ENCODE measurements around the gene NRIP1.
"Not testable (repeated sequence)": the region's sequence is repeated elsewhere in the genome, so short reads cannot be mapped to it uniquely, and the experiment has no call there.

Gene NRIP1

DNA sequence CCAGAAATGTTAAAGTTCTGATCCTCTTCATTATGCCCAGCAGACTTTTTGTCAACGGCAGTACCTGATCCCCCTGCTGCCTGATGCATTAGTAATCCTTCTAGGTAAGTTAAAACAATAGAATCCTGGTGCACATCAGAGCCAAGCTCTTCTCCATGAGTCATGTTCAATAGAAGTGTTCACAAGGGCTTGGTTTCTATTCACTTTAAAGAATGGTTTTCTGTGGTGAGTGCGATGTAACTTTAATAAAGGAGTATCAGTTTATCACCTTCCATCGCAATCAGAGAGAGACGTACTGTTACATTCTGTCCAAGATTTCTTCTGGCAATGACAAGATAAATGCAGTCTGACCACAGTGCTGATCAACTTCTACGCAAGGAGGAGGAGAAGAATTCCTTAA lies 96.8 kb downstream of the NRIP1 start:
- DNase-seq: no peak

DNA sequence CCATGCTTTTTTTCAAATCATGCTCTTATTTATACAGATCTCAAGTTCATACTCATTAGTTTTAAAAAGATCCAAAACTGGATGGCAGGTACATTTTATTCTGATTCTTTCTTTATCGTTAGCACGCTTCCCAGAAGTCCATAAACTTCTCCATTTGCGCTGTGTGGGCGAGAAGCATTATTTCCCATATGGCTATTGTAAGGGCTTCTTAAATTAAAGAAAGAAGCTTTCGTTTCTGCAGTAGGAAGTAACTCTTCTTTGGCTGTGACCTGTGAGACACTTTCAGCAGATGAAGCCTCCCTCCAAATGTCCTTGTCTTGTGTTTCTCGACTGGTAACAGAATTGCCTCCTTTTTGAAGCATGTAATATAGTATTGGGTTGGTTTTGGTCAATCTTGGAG lies 100.2 kb downstream of the NRIP1 start:
- no peak for DNase-seq

DNA sequence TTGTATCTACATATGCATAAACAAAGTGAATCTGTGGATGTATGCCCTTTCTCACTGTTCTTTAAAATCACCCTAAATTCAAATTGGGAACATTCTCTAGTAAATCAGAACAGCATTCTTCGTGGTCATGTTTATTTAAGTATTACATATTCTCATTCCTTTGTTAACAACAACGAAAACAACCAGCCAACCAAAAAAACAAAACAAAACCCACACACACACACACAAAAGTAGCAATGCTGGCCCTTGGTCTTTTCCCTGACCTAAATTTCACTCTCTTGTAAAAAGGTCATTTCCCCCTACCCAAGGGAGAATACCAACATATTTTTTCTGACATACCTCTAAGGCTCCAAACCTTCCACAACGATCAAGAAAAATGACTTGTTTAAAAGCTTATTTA lies 102.6 kb downstream of the NRIP1 start:
- DNase-seq: no peak

DNA sequence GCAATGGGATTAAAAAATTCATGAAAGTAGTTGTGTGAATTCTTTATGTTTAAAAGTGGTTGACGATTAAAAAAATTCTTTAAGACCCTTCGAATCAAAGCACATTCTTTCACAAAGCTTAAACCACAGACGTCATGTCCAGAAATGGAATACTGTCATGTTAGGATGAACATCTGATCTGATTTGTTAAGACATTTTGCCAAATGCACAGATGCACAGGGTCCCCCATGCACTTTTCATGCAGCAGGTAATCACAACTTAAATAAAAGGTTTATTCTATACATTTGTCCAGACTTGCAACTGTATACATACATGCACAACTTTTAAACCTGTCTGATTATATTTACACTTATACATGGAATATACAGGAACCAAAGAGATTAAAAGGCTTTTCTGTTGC lies 103.3 kb downstream of the NRIP1 start:
- no peak for DNase-seq

DNA sequence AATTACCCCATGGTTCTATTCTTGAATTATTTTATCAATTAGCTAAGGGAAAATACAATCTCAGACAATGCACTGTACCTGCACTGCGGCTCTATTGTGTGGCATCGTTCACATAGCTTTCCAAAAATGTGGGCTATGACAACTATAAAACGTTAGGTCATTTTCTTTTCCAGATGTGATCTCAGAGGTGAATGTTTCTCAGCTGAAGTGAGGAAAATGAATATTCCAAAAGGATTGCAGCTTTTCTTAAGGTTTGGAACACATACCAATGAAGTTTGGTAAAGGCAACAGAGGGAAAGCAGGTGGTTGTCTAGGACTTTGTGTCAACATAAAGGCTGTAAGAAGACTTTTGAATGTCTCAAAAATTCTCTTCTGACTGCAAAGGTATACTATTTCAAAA lies 105.5 kb downstream of the NRIP1 start:
- DNase-seq: no peak

DNA sequence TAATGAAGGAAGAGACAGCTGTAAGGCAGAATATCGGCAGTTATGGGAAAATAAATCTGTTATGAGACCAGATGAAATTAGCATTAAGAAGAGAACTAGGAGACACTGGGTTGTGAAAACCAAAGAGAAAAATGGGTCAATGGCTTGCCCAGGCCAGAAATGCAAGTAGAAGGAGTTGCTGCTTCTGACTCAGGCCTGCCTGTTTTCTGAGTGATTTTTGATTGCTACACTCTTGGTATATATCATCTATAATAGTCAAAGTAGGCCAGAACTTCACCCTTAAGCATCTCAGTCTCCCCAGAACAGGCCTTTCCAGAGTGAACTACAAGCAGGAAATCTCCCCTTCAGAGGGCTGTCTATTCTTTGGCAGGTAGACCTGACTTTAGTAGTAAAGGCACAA lies 107.0 kb downstream of the NRIP1 start:
- no peak for DNase-seq

DNA sequence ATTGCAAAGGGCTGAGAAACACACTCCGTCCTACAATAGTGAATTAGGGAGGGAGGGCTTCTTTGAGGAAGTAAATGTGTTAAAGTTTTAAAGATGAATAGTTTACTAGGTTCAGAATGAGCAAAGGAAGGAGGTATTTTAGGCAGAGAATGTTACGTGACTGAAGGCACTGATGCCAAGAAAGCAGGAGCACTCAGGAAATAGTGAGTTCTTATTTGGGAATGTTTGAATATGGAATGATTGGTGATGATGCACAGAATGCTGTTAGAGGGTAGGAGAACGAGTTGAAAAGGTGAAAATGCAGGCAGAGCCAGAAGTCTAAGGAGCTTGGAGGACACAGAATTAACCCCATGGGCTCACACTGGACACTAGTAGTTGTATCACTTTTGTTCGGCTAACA lies 108.0 kb downstream of the NRIP1 start:
- no peak for DNase-seq

DNA sequence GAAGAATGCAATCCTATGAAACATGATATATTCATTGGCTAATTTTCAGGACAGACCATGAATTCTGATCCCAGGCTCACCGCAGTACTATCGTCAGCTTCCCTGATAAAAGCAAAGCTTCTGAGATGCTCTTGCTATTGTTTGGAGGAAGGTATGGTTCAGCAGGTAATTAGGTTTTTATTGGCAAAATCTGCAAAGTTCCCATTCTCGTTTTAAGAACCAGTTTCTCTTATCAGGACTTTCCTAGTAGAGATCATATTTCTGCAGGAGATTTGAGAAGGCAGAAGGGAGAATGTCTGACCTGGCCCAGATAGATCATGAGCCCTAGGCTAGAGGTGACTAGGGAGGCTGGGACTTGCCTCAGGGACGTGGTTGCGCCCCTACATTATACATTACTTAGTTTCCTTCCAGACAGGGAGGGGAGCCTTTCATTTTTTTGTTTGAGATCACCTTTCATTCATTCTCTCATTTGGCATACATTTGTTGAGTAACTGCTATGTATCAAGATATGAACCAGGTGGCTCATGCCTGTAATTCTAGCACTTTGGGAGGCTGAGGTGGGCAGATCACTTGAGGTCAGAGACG lies 108.8 kb downstream of the NRIP1 start:
- no peak for DNase-seq

DNA sequence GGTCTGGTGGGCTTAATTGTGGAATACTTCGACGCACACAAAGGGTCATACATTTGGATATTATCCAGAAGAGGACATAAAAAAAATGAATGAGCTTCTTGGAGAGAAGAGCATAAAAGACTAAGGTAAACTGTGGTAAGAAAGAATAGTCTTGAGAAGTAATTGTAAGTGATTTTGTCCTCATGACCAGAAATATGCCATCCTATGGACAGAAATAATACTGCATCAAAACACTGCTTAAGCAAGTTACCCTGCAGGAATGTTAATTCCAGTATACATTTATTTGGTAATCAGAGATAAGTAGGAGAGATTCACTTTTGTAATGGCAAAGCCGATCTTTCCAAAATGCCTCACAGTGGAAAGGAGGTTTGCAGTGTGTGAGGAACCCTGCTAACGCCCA lies 111.9 kb downstream of the NRIP1 start:
- DNase-seq: no peak

DNA sequence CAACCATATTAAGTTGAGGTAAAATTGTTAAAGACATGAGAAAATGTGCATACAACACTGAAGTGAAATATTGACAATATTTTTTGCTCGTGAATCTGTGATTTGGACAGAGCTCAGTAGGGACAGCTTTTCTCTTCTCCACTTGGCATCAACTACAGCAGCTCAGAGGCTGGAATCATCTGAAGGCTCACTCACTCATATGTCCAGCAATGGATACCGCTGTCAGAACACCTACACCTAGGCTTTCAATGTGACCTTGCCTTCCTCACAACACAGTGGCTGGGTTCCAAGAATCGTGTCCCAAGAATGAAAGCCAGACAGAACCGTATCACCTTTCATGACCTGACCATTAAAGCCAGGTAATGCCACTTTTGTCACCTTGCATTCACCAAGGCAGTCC lies 115.2 kb downstream of the NRIP1 start:
- DNase-seq: no peak

DNA sequence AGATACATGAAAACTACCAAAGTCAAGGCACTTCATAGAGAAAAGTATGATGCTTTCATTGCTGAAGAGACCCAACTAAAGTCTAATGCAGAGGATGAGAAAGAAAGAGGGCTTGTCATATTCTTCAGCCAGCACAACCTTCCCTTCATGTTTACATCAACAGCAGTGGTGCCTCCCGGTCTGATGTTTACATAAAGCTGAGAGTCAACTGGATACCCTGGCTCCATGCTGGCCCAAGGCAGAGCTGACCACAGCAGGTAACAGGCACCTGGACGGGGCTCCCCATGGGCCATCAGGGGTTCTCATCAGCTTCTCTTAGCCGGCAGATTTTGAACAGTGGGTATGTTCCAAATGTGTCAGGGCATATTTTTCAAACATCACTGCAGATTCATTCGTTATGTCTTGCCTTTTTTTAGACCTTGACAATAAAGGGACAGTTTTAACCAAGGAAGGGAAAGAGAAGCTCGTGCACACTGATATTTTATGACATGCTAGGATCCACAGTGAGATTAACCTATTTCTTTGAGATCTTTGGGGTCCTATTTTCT lies 117.1 kb downstream of the NRIP1 start:
- no peak for DNase-seq

DNA sequence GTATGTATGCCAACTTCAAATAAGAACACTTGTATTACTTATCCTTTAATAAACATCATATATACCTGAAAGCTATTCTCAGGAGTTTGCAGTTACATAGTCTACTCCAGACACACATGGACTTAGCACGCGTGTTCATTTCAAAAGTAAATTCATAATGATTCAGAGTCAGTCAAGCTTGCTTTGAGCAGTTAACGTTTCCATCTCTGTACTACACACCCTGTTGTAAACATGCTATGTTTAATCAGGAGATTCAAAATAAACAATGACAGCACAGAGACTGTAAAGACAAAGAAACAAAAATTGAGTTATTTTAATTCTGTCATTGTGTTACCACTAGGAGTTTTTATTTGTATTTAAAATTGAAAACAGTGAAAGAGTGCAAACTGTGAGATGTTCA lies 119.6 kb downstream of the NRIP1 start:
- DNase-seq: no peak

DNA sequence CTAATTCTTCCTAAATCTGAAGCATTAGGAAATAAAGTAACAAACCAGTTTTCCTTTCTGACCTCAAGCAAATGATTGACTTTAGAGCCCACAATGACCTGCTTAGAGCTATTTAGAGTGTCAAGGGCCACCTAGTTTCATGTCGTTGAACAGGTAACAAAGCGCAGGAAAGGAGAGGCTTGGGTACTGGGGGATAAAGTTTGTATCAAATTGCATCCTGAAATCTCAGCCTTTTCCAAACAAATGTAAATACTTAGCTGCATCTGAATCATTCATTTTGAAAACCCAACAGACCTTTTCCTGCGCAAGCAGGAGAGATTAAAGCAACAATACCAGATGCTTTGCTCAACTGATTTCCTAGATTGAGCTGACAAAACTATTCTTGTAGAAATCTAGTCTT lies 121.2 kb downstream of the NRIP1 start:
- no peak for DNase-seq

DNA sequence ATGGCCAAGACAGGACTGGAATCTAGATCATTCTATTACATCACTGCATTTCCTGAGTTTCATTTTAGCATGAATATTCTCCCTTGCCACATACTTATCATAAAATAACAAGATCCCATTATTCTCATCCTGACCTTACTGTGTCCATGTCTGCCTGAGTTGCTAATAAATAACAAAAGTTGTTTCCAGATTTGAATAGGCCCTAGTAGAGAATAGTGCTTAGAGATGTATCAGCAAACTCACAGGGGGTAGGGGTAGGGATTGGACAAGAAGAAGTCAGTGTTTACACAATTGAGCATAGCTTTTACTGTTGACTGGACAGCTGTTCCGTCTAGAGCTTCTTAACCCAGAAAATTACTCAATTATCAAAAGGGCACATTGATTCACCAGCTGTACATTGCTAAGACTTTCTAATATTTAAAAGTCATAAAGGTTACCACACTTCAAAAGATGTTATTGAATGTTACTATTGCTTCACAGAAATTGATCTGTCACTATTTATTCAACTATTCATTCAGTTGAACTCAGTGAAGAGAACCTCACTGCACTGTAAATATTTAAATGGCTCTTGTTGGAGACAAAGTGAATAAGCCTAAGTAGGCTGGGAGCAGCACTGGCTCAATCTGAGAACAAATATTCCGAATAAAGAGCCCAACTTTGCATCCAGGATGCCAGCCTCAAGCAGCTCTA lies 121.9 kb downstream of the NRIP1 start:
- peak in 1 of 2 experiments; percentile 30 for DNase-seq

DNA sequence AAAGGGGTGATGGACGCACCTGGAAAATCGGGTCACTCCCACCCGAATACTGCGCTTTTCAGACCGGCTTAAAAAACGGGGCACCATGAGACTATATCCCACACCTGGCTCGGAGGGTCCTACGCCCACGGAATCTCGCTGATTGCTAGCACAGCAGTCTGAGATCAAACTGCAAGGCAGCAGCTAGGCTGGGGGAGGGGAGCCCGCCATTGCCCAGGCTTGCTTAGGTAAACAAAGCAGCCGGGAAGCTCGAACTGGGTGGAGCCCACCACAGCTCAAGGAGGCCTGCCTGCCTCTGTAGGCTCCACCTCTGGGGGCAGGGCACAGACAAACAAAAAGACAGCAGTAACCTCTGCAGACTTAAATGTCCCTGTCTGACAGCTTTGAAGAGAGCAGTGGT lies 137.5 kb downstream of the NRIP1 start:
- not testable (repeated sequence) for DNase-seq

DNA sequence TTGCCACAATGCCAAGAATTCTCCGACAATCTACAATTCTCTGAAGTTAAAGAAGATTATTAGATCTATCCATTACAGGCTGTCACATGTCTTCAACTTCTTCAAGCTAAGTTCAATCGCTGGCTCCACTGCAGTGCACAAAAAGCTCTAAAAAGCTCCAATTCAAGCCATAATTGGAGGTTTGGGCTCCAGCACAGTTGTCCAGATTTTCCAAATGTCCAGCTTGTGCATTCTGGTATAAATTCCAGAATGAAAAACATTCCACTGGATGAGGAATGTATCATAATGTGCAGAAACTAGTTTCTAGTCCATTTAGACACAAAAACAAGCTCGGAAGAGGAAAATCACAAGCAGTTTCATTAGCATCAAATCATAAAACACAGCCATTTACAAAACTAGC lies 138.6 kb downstream of the NRIP1 start:
- no peak for DNase-seq

DNA sequence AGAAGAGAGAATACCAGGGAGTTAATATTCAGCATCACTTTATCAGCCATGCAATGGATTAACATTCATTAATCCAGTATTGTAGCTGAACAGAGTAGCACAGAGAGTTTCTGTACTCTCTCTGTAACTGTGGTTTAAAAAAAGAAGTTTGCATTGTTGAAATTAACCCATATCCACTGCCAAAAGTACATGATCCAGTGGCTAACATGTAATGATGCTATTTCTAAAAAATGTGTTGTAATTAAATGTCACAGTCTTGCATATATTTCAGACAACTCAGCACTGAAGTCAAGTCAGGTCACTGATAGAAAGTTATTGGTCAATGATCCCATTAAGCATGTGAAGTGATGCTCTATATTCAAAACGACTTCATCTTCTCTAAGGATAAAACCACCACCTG lies 141.3 kb downstream of the NRIP1 start:
- DNase-seq: no peak

DNA sequence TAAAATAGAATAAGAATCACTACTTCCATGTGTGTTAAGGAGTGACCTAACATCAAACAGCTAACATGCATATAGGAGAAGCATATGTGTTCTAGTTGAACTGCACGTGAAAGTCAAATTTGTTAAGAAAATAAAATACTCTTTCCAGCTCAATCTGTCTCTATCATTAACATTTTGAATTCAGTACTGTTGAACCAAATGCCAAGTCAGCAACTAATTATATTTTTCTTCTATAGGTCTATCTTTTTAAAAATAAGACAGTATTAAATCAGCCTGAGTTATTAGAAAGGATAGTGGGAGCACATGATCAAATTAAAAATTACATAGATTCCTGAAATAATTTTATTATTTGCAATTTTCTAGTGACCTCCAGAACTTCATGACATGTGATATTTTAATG lies 141.8 kb downstream of the NRIP1 start:
- DNase-seq: no peak

DNA sequence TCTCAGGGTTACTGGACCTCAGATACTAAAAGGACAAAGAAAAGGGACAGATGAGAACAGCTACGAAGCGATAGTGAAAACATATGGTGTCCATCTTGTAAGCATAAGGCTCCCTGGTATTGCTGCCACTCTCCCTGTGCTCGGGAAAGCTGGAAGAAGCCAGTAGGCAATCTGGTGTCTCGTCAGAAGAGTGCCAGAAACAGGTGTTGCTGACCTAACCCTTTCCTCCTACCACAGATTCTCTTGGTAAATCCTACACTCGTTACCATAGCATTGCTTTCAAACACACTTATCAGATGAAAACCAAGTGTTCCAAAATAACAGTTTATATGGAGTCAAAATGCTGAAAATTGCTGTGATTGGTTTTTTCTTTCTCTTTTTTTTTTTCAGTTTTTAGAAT lies 146.3 kb downstream of the NRIP1 start:
- DNase-seq: peak; percentile 94 to 98

DNA sequence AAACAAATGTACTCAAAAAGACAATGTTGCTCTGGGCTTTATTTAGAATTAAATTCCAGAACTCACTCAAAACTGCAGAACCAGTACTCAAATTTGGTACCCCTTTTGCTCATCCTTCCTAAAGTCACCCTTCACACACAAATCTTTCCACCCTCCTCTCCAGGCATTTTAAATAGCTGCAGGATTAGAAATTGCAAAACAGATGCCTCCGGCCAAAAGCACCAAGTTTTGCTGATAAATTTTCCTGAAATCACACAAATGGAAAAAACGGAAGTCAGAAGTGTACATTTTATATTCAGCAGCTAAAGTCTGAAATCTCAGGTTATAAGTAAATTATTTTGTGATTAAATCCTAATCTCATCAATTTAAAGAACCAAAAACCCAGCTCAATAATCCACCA lies 147.0 kb downstream of the NRIP1 start:
- peak; percentile 6 to 54 for DNase-seq

DNA sequence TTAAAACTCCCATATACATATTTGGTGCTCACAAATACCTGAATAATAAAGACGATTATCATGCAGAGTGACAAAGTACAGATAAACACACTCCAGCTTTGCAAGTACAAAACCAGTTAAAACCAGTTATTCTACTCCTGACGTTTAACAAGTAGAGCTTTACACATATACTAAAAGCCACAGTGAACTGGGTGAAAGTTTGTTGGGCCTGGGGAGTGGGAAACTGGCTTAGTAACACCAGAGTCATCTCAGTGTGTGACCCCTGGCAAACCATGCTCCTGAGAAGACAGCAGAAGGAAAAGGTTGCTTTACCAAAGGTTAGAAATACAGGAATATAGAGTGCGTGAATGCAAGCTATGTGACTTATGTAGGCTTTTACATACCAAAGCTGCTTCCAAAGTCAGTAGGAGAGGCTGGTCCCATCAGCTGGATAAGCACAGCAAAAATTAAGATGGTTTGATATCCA lies 148.1 kb downstream of the NRIP1 start:
- no peak for DNase-seq

DNA sequence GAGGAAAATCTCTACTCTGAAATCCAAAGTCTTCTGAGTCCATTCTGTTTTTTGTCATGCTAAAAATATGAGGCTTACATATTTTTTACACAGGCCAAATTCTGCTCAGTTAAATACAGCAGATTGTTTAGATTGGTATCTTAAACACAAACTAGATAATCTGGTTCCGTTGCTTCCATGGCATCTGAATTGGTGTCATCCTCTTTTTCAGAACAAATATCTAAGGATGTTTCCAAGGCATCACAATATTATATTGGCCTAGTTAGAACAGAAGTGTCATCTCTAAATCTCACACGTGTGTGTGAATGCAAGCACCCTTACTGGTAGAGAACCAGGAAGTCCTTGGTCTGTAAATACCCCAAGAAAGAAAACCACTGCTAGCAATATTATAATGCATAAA lies 151.2 kb downstream of the NRIP1 start:
- no peak for DNase-seq

DNA sequence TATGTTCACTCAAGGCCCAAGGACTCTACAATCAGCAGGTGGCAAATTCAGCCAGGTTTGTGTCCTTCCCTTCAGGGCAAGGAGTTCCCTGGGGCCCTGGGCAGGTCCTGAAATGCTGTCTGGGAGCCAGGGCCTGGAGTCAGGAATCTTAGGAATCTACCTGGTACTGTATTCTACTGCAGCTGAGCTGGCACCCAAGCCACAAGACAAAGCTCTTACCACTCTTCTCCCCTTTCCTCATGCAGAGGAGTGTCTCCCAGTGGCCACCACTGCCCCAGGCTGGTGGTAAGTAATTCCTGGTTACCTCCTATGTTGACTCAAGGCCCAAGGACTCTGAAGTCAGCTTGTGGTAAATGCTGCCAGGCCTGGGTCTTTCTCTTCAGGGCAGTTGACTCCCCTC lies 153.4 kb downstream of the NRIP1 start:
- no peak for DNase-seq
